SK-N-SH (cell line): ENCODE data around the gene CAPN3. TPM values are rescaled to one million over a fixed set of nuclear protein-coding genes. Genes with fewer than 3 reads are reported as not detected.

Experiments used
- polyA plus RNA-seq, 3 experiments: library from polyadenylated mRNA; depleted of rRNA; stranded (reverse); fragments of >200 nt; gene quantifications; 2 replicates each; pipeline ENCODE4 v1.2.3, GENCODE V29; 2012
- small RNA-seq, 7 experiments: library from RNA; depleted of rRNA; stranded (forward); fragments of <200 nt; gene quantifications; one replicate each; pipeline ENCODE3, GENCODE V24; 2012

The CAPN3 gene
- polyA plus RNA-seq, 1 of the 3 experiments (the other 2 are of a cell fraction), result 1.8 TPM

Small RNA genes within 50 kb of the gene (small RNA-seq; reads per million reads assigned to genes)
- 0 reads per million in 7 experiments for gene RNU6-188P

Other genes starting within 250 kb of the CAPN3 start
- gene PLA2G4F, start 202.9 kb upstream of the CAPN3 start, polyA plus RNA-seq (2012; rRNA removed), result not detected in 2 replicates
- 61.1 and 68.4 TPM in 2 replicates for gene VPS39, start 151.2 kb upstream of the CAPN3 start, polyA plus RNA-seq (2012; rRNA removed)
- gene GANC, start 86.3 kb upstream of the CAPN3 start, polyA plus RNA-seq (2012; rRNA removed), result 6.8 and 10.3 TPM in 2 replicates
- 20.8 and 23.2 TPM in 2 replicates for gene TMEM87A, start 86.1 kb upstream of the CAPN3 start, polyA plus RNA-seq (2012; rRNA removed)
- gene ZNF106, start 131.6 kb downstream of the CAPN3 start, polyA plus RNA-seq (2012; rRNA removed), result 8.9 and 12.9 TPM in 2 replicates
- 39.2 and 45.0 TPM in 2 replicates for gene SNAP23, start 136.1 kb downstream of the CAPN3 start, polyA plus RNA-seq (2012; rRNA removed)
- 6.4 and 8.9 TPM in 2 replicates for gene LRRC57, start 189.3 kb downstream of the CAPN3 start, polyA plus RNA-seq (2012; rRNA removed)
- 9.4 and 11.3 TPM in 2 replicates for gene HAUS2, start 189.3 kb downstream of the CAPN3 start, polyA plus RNA-seq (2012; rRNA removed)
- 2.1 and 2.3 TPM in 2 replicates for gene STARD9, start 216.1 kb downstream of the CAPN3 start, polyA plus RNA-seq (2012; rRNA removed)